Endothelial cell of umbilical vein (primary cell): Measurements from ENCODE around the gene GSE1. TPM values are rescaled to one million over a fixed set of nuclear protein-coding genes. Genes with fewer than 3 reads are reported as not detected.

Experiments
- BruUV-seq: library from RNA; stranded (reverse); fragments of 400-500 nt; replicated peaks from 2 replicates; lab custom pipeline; 2021; lab: Mats Ljungman, UMichigan
- CTCF ChIA-PET: fragments of 300-600, 350-600 bp; sonication (Branson Sonifier 250); formaldehyde crosslinking; loops from one replicate; lab custom pipeline; 2021; ENCODE audit warnings: antibody characterized with exemption, inconsistent platforms; lab: Charles Lee
- POLR2A ChIA-PET: fragments of 300-600, 350-600 bp; sonication (Branson Sonifier 250); formaldehyde crosslinking; loops from one replicate; lab custom pipeline; 2021; ENCODE audit warnings: antibody characterized with exemption, inconsistent platforms; lab: Charles Lee
- DNase-seq: peaks from one replicate; pipeline ENCODE4 v3.0.0-alpha.2; 2011; ENCODE audit warnings: low read depth, low spot score
- FAIRE-seq: peaks from 2 replicates; lab custom pipeline; 2011; peaks lifted over from hg19 to GRCh38; lab: Jason Lieb, UNC
- H2AFZ ChIP-seq: 2 replicates; pipeline ENCODE4 v1.6.0; 2012; ENCODE audit warnings: low read depth, low read length, control low read depth, inconsistent platforms
- H3K27ac ChIP-seq: 2 replicates; pipeline ENCODE4 v1.5.1; 2011; ENCODE audit warnings: low read depth, mild to moderate bottlenecking, control low read depth, low read length, moderate library complexity; ENCODE audit not compliant: insufficient read depth
- H3K27me3 ChIP-seq, 2 experiments: 2 replicates each; pipeline versions ENCODE4 v1.6.0 to v1.6.1; 2011; ENCODE audit warnings: low read length in 2 of 2, mixed read lengths in 1 of 2; ENCODE audit not compliant: control insufficient read depth in 2 of 2, insufficient read depth in 2 of 2
- H3K36me3 ChIP-seq, 2 experiments: 2 replicates in 1 of 2; 3 replicates in 1 of 2; pipeline ENCODE4 v1.5.1; 2011; ENCODE audit warnings: low read length in 2 of 2, mild to moderate bottlenecking in 1 of 2, moderate library complexity in 1 of 2; ENCODE audit not compliant: control insufficient read depth in 2 of 2, insufficient read depth in 2 of 2; ENCODE audit errors: extremely low read depth in 1 of 2
- H3K4me1 ChIP-seq: 3 replicates; pipeline ENCODE4 v1.5.1; 2011; ENCODE audit warnings: mild to moderate bottlenecking, low read length; ENCODE audit not compliant: control insufficient read depth, insufficient read depth; ENCODE audit errors: extremely low read depth
- H3K4me2 ChIP-seq: 2 replicates; pipeline ENCODE4 v1.6.1; 2011; ENCODE audit warnings: low read length, control low read depth, mixed read lengths; ENCODE audit not compliant: insufficient read depth
- H3K4me3 ChIP-seq, 3 experiments: fragments of 200-600 bp in 1 of 3; sonication (generic), shearing (Covaris generic) in 1 of 3; replicated peaks in 1 of 3; 2 replicates each; pipeline ENCODE4 v1.5.1; 2011 to 2016; ENCODE audit warnings: control low read depth in 3 of 3, low read length in 3 of 3, mild to moderate bottlenecking in 2 of 3, inconsistent platforms in 1 of 3, low read depth in 1 of 3, moderate library complexity in 1 of 3; ENCODE audit not compliant: insufficient read depth in 1 of 3
- H3K79me2 ChIP-seq: 2 replicates; pipeline ENCODE4 v1.6.0; 2012; ENCODE audit warnings: low read length, inconsistent platforms; ENCODE audit not compliant: control insufficient read depth, insufficient read depth
- H3K9ac ChIP-seq: replicated peaks from 2 replicates; pipeline ENCODE3; 2011; ENCODE audit warnings: low read length, control low read depth; ENCODE audit not compliant: insufficient read depth; ENCODE audit errors: extremely low read depth
- H3K9me1 ChIP-seq: replicated peaks from 3 replicates; pipeline ENCODE4 v1.6.0; 2011; ENCODE audit warnings: mild to moderate bottlenecking, low read length; ENCODE audit not compliant: control insufficient read depth, insufficient read depth; ENCODE audit errors: extremely low read depth
- H3K9me3 ChIP-seq: replicated peaks from 2 replicates; pipeline ENCODE4 v1.5.1; 2012; ENCODE audit warnings: low read length, inconsistent platforms; ENCODE audit not compliant: control insufficient read depth, insufficient read depth
- H4K20me1 ChIP-seq: replicated peaks from 2 replicates; pipeline ENCODE3; 2011; ENCODE audit warnings: mild to moderate bottlenecking, low read length; ENCODE audit not compliant: control insufficient read depth, insufficient read depth; ENCODE audit errors: extremely low read depth
- EZH2 ChIP-seq: IDR thresholded peaks from 2 replicates; pipeline ENCODE4 v1.6.1; 2012; ENCODE audit warnings: borderline replicate concordance, low read depth, mild to moderate bottlenecking, moderate library complexity, low read length, inconsistent platforms; ENCODE audit not compliant: severe bottlenecking
- FOS ChIP-seq: IDR thresholded peaks from 2 replicates; pipeline ENCODE4 v1.6.1; 2011; ENCODE audit warnings: mild to moderate bottlenecking, low read length, moderate library complexity, borderline replicate concordance; ENCODE audit not compliant: insufficient read depth
- JUN ChIP-seq: IDR thresholded peaks from 2 replicates; pipeline ENCODE4 v1.6.1; 2011; ENCODE audit warnings: borderline replicate concordance, low read depth; ENCODE audit not compliant: insufficient read length, insufficient read depth
- MAX ChIP-seq: IDR thresholded peaks from 2 replicates; pipeline ENCODE4 v1.6.1; 2011; ENCODE audit not compliant: insufficient read depth, insufficient read length
- MYC ChIP-seq: IDR thresholded peaks from one replicate; pipeline ENCODE4 v1.6.1; 2011; ENCODE audit warnings: mild to moderate bottlenecking, low read depth, low read length
- POLR2A ChIP-seq: IDR thresholded peaks from 2 replicates; pipeline ENCODE4 v1.6.1; 2012; ENCODE audit warnings: low read depth, mild to moderate bottlenecking, control low read depth, low read length
- dilution Hi-C: fragments of 300-500 bp; cut with MboI; formaldehyde crosslinking; loops from one replicate; pipeline ENCODE4 v1.15.0; 2019; ENCODE audit warnings: low sequenced_read_pairs; ENCODE audit not compliant: extremely low pct_ligation_motif_present
- intact Hi-C: fragments of 100-400 bp; cut with micrococcal nuclease; formaldehyde crosslinking; loops from one replicate; pipeline ENCODE4 v1.10.0; 2022
- polyA plus RNA-seq, 4 experiments: library from polyadenylated mRNA; depleted of rRNA in 3 of 4; stranded (reverse) in 3 of 4; unstranded in 1 of 4; fragments of >200 nt; gene quantifications; 2 replicates each; pipeline versions ENCODE4 v1.2.1 to v1.2.3, GENCODE V29; 2011 to 2012; ENCODE audit warnings: missing spikeins in 1 of 4
- total RNA-seq: library from RNA; stranded (reverse); gene quantifications from 2 replicates; pipeline ENCODE4 v1.2.3, GENCODE V29; 2021
- TF ChIP-seq, protein P1 (sequence below), 2 donors: IDR thresholded peaks; 1 replicate in 1 of 2; 2 replicates in 1 of 2; pipeline ENCODE4 v1.5.1; 2011; ENCODE audit warnings: low read length in 2 of 2, mild to moderate bottlenecking in 2 of 2, moderate library complexity in 2 of 2, control low read depth in 1 of 2, inconsistent platforms in 1 of 2, low read depth in 1 of 2; ENCODE audit not compliant: insufficient read depth in 1 of 2; ENCODE audit errors: extremely low read depth in 1 of 2

Gene GSE1
- total and polyA plus RNA-seq, 2 donors (not counting 3 experiments of a cell fraction or from before 2014, with no cell fraction given): 4.2 to 18.3 TPM

GRCh38 chr16:85618521-85618920 lies 5.4 kb downstream of the GSE1 start:
- DNase-seq: no peak
- intact Hi-C loops (loop anchor here (10.0 kb wide), 1 partner anchor 314 kb away; no protein-coding TSS in a partner anchor), dilution Hi-C loops (no loop called here)
- no peaks in the 10 kb centered on the region for H4K20me1 ChIP-seq
- ChIA-PET CTCF (no interaction called here), POLR2A (no interaction called here)
- H2AFZ ChIP-seq: no peak overlapping the region
- no peak overlapping the region for H3K27ac ChIP-seq
- FAIRE-seq: no peak
- TF ChIP-seq FOS (no peak), MAX (no peak), POLR2A (no peak), EZH2 (no peak), JUN (no peak), MYC (no peak)
- TF ChIP-seq, protein P1, sequence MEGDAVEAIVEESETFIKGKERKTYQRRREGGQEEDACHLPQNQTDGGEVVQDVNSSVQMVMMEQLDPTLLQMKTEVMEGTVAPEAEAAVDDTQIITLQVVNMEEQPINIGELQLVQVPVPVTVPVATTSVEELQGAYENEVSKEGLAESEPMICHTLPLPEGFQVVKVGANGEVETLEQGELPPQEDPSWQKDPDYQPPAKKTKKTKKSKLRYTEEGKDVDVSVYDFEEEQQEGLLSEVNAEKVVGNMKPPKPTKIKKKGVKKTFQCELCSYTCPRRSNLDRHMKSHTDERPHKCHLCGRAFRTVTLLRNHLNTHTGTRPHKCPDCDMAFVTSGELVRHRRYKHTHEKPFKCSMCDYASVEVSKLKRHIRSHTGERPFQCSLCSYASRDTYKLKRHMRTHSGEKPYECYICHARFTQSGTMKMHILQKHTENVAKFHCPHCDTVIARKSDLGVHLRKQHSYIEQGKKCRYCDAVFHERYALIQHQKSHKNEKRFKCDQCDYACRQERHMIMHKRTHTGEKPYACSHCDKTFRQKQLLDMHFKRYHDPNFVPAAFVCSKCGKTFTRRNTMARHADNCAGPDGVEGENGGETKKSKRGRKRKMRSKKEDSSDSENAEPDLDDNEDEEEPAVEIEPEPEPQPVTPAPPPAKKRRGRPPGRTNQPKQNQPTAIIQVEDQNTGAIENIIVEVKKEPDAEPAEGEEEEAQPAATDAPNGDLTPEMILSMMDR (IDR thresholded peaks at IDR 0.05; ENCODE audit: extremely low read depth in 1 of 2, insufficient read depth in 1 of 2, low read depth in 1 of 2, low read length in 2 of 2): no peak
- no TSS peak for BruUV-seq
- no peaks in the 10 kb centered on the region for H3K79me2 ChIP-seq
- H3K36me3 ChIP-seq: no peaks in the 10 kb centered on the region
- no peaks in the 10 kb centered on the region for H3K4me1 ChIP-seq
- no peaks in the 10 kb centered on the region for H3K9me3 ChIP-seq
- no peak overlapping the region for H3K9ac ChIP-seq
- no peaks in the 10 kb centered on the region for H3K9me1 ChIP-seq
- no peak overlapping the region for H3K4me3 ChIP-seq
- H3K4me2 ChIP-seq: no peak overlapping the region
- H3K27me3 ChIP-seq: no peaks in the 10 kb centered on the region
